DOHH2 (cell line): ENCODE measurements around the gene FBXL2.

Experiments
- H3F3A ChIP-seq: fragments of 200-600 bp; sonication (generic), shearing (Covaris generic); 2 replicates; pipeline ENCODE4 v1.6.0; 2016; ENCODE audit warnings: antibody characterized with exemption, mild to moderate bottlenecking; ENCODE audit not compliant: control insufficient read depth, insufficient read depth
- H3K27ac ChIP-seq: fragments of 200-600 bp; sonication (generic); 2 replicates; pipeline ENCODE4 v1.5.1; 2014; ENCODE audit warnings: low read depth, mild to moderate bottlenecking, low read length, moderate library complexity
- H3K27me3 ChIP-seq: fragments of 200-600 bp; sonication (generic); 2 replicates; pipeline ENCODE4 v1.6.1; 2014; ENCODE audit warnings: mild to moderate bottlenecking, low read length, mixed read lengths; ENCODE audit not compliant: control insufficient read depth
- H3K36me3 ChIP-seq: fragments of 200-600 bp; sonication (generic); 2 replicates; pipeline ENCODE4 v1.6.1; 2014; ENCODE audit warnings: mild to moderate bottlenecking, low read length, moderate library complexity, mixed read lengths; ENCODE audit not compliant: control insufficient read depth
- H3K4me1 ChIP-seq: fragments of 200-600 bp; sonication (generic); 2 replicates; pipeline ENCODE4 v1.6.1; 2014; ENCODE audit warnings: mild to moderate bottlenecking, low read length, mixed read lengths; ENCODE audit not compliant: control insufficient read depth
- H3K4me2 ChIP-seq: fragments of 200-600 bp; sonication (generic); 2 replicates; pipeline ENCODE4 v1.6.0; 2014; ENCODE audit warnings: mild to moderate bottlenecking, low read length, moderate library complexity
- H3K4me3 ChIP-seq: fragments of 200-600 bp; sonication (generic); 2 replicates; pipeline ENCODE4 v1.5.1; 2014; ENCODE audit warnings: mild to moderate bottlenecking, low read length, mixed read lengths
- H3K79me2 ChIP-seq: fragments of 200-600 bp; sonication (generic); 2 replicates; pipeline ENCODE4 v1.6.1; 2014; ENCODE audit warnings: mild to moderate bottlenecking, low read length, mixed read lengths; ENCODE audit not compliant: control insufficient read depth
- H3K9me2 ChIP-seq: fragments of 200-600 bp; sonication (generic); replicated peaks from 2 replicates; pipeline ENCODE4 v1.6.1; 2014; ENCODE audit warnings: mild to moderate bottlenecking, low read length, mixed read lengths; ENCODE audit not compliant: control insufficient read depth
- H3K9me3 ChIP-seq: fragments of 200-600 bp; sonication (generic); 2 replicates; pipeline ENCODE4 v1.6.1; 2014; ENCODE audit warnings: antibody characterized with exemption, low read length, mixed read lengths; ENCODE audit not compliant: control insufficient read depth, insufficient read depth
- H4K20me1 ChIP-seq: fragments of 200-600 bp; sonication (generic); 2 replicates; pipeline ENCODE4 v1.6.0; 2014; ENCODE audit warnings: low read depth, mild to moderate bottlenecking, antibody characterized with exemption, low read length, moderate library complexity; ENCODE audit not compliant: control insufficient read depth, insufficient read depth
- CTCF ChIP-seq: fragments of 200-600 bp; sonication (generic); IDR thresholded peaks from one replicate; pipeline ENCODE4 v1.5.1; 2014; ENCODE audit warnings: antibody characterized with exemption, mild to moderate bottlenecking, low read depth, low read length; ENCODE audit not compliant: poor library complexity, severe bottlenecking
- EZH2phosphoT487 ChIP-seq: fragments of 200-600 bp; sonication (generic); IDR thresholded peaks from 2 replicates; pipeline ENCODE4 v1.6.1; 2017; ENCODE audit warnings: borderline replicate concordance, mild to moderate bottlenecking, antibody characterized with exemption, low read length, moderate library complexity, mixed read lengths

FBXL2 gene

GRCh38 chr3:33237439-33237838 is 39.8 kb upstream of the FBXL2 start:
- Histone ChIP-seq H3K4me2 (no peak overlapping the region), H3K9me2 (no peaks in the 10 kb centered on the region), H3F3A (no peaks in the 10 kb centered on the region), H3K9me3 (no peaks in the 10 kb centered on the region), H3K4me1 (no peaks in the 10 kb centered on the region), H4K20me1 (no peaks in the 10 kb centered on the region), H3K27ac (no peak overlapping the region), H3K4me3 (no peak overlapping the region), H3K27me3 (peaks cover 7% of the 10 kb centered on the region; the same call in 1 of the 2 replicates), H3K36me3 (no peaks in the 10 kb centered on the region), H3K79me2 (no peaks in the 10 kb centered on the region)
- TF ChIP-seq CTCF (no peak), EZH2phosphoT487 (no peak)

- Histone ChIP-seq H3K4me2 (no peak overlapping the region), H3K4me3 (no peak overlapping the region), H3F3A (no peaks in the 10 kb centered on the region), H3K79me2 (no peaks in the 10 kb centered on the region), H3K36me3 (no peaks in the 10 kb centered on the region), H3K4me1 (no peaks in the 10 kb centered on the region), H3K9me2 (no peaks in the 10 kb centered on the region), H4K20me1 (no peaks in the 10 kb centered on the region), H3K27ac (no peak overlapping the region), H3K9me3 (no peaks in the 10 kb centered on the region), H3K27me3 (peaks cover 12% of the 10 kb centered on the region)
- no peak for TF ChIP-seq EZH2phosphoT487
- TF ChIP-seq CTCF = no peak
Measured at GRCh38 chr3:33238923-33239322, 38.3 kb upstream of the FBXL2 start.

- H3K4me3 ChIP-seq = no peak overlapping the region
- no peak overlapping the region for H3K27ac ChIP-seq
- H3F3A ChIP-seq = no peaks in the 10 kb centered on the region
- H3K79me2 ChIP-seq = no peaks in the 10 kb centered on the region
- H3K4me1 ChIP-seq = no peaks in the 10 kb centered on the region
- TF ChIP-seq EZH2phosphoT487 (no peak), CTCF (no peak)
- peaks cover 13% of the 10 kb centered on the region for H3K27me3 ChIP-seq
- no peaks in the 10 kb centered on the region for H4K20me1 ChIP-seq
- H3K9me3 ChIP-seq = no peaks in the 10 kb centered on the region
- H3K9me2 ChIP-seq = no peaks in the 10 kb centered on the region
- H3K4me2 ChIP-seq = no peak overlapping the region
- H3K36me3 ChIP-seq = no peaks in the 10 kb centered on the region
Measured at GRCh38 chr3:33240261-33240660, 37.0 kb upstream of the FBXL2 start.

- Histone ChIP-seq H3K79me2 (no peaks in the 10 kb centered on the region), H3K27ac (no peak overlapping the region), H3K9me3 (no peaks in the 10 kb centered on the region), H4K20me1 (no peaks in the 10 kb centered on the region), H3K4me1 (no peaks in the 10 kb centered on the region), H3K4me2 (no peak overlapping the region), H3K27me3 (peaks cover 11% of the 10 kb centered on the region; the same call in 1 of the 2 replicates), H3F3A (no peaks in the 10 kb centered on the region), H3K4me3 (no peak overlapping the region), H3K36me3 (no peaks in the 10 kb centered on the region), H3K9me2 (no peaks in the 10 kb centered on the region)
- TF ChIP-seq EZH2phosphoT487 (no peak), CTCF (no peak)
Measured at GRCh38 chr3:33246786-33247185, 30.5 kb upstream of the FBXL2 start.
